ENCODE data around the gene CSNK2A2. TPM values are rescaled to one million over a fixed set of nuclear protein-coding genes. Genes with fewer than 3 reads are reported as not detected.

CSNK2A2 gene
- total and polyA plus RNA-seq, 2 of the 8 experiments (the other 6 are each of a cell fraction or from before 2014, with no cell fraction given) = 37.9 to 128 TPM

- Histone ChIP-seq H4K20me1 (replicated peaks in 1 of 2; ENCODE audit: control insufficient read depth in 1 of 2, insufficient read depth in 2 of 2, low read length in 2 of 2) (no peaks in the 10 kb centered on the region), H3K4me1 (replicated peaks in 1 of 4; ENCODE audit: control insufficient read depth in 3 of 4, insufficient read depth in 4 of 4, low read length in 3 of 4) (peaks cover 0 to 6% (median 0%) of the 10 kb centered on the region in 4 experiments; a peak in 1 of 7 replicates), H3K4ac (replicated peaks; ENCODE audit: insufficient read length, low read depth, low read length) (no peak overlapping the region), H2BK120ac (replicated peaks; ENCODE audit: low read depth, low read length) (no peak overlapping the region), H3K9ac (replicated peaks in 1 of 4; ENCODE audit: extremely low read depth in 1 of 4, low read depth in 3 of 4, low read length in 3 of 4) (no peak overlapping the region), H2BK15ac (ENCODE audit: low read length) (no peak overlapping the region), H3K36me3 (ENCODE audit: control insufficient read depth in 2 of 4, insufficient read depth in 4 of 4, low read length in 3 of 4) (no peaks in the 10 kb centered on the region), H2AFZ (ENCODE audit: low read length) (no peak overlapping the region), H3K14ac (ENCODE audit: insufficient read length) (no peak overlapping the region), H3K23ac (ENCODE audit: insufficient read length) (no peak overlapping the region), H3K79me2 (ENCODE audit: control insufficient read depth in 1 of 2, insufficient read depth in 2 of 2, low read length in 2 of 2) (no peaks in the 10 kb centered on the region), H3K9me3 (ENCODE audit: insufficient read depth in 2 of 2, low read depth in 1 of 2, low read length in 1 of 2) (0 out of 4 replicates have a peak, but pooled peaks cover 0 to 3% of the 10 kb centered on the region in 2 experiments), H3K79me1 (ENCODE audit: low read depth, low read length) (no peaks in the 10 kb centered on the region), H3K4me2 (ENCODE audit: insufficient read depth in 1 of 2, low read depth in 2 of 2, low read length in 2 of 2) (no peak overlapping the region), H4K91ac (replicated peaks; ENCODE audit: insufficient read length, low read length) (no peak overlapping the region), H4K5ac (ENCODE audit: insufficient read length, low read depth, low read length) (no peak overlapping the region), H3K4me3 (ENCODE audit: extremely low read depth in 1 of 4, insufficient read depth in 2 of 4, low read depth in 3 of 4, low read length in 4 of 4) (no peak overlapping the region), H3K27me3 (replicated peaks in 1 of 4; ENCODE audit: control insufficient read depth in 3 of 4, extremely low read depth in 1 of 4, insufficient read depth in 3 of 4, low read length in 3 of 4) (no peaks in the 10 kb centered on the region), H3K56ac (replicated peaks; ENCODE audit: insufficient read length, low read depth, low read length) (no peak overlapping the region), H2BK20ac (ENCODE audit: low read length) (no peak overlapping the region), H2BK12ac (ENCODE audit: low read depth, low read length) (no peak overlapping the region), H4K8ac (ENCODE audit: extremely low read depth, insufficient read depth, low read length) (no peak overlapping the region), H3K27ac (ENCODE audit: low read depth, low read length) (no peak overlapping the region), H2AK5ac (ENCODE audit: low read depth, low read length) (no peak overlapping the region), H3K18ac (ENCODE audit: extremely low read depth, low read length) (no peak overlapping the region), H2BK5ac (ENCODE audit: low read depth, low read length) (no peak overlapping the region), H3K23me2 (ENCODE audit: low read depth, low read length) (no peaks in the 10 kb centered on the region; the same call in 1 of the 2 replicates)
- ChIA-PET CTCF (ENCODE audit: partially characterized antibody) (no interaction called here), POLR2A (ENCODE audit: partially characterized antibody) (interaction anchor here (0.6 kb wide), 1 partner anchor 440 kb away, joined by 4 read pairs; no protein-coding TSS in a partner anchor)
- 59% methylated on average over 3 of the region's 3 CpGs; no CpG with 5 or more reads in 1 of the 2 experiments for WGBS, 2 experiments (ENCODE audit: extremely low coverage in 1 of 2, insufficient coverage in 1 of 2, insufficient read length in 1 of 2, insufficient replicate concordance in 2 of 2, low coverage in 1 of 2, low lambda C conversion rate in 2 of 2, missing lambda C conversion rate in 1 of 2)
- no peak for FAIRE-seq
- DNase-seq (ENCODE audit: low read depth in 1 of 2, low spot score in 2 of 2) = no peak
- TF ChIP-seq CHD2 (IDR thresholded peaks at IDR 0.05; ENCODE audit: low read length) = no peak
- no peak for TF ChIP-seq E2F6 (IDR thresholded peaks at IDR 0.05)
- TF ChIP-seq SUZ12 (IDR thresholded peaks at IDR 0.05; ENCODE audit: low read length) = no peak
- no peak for TF ChIP-seq CBX8 (IDR thresholded peaks at IDR 0.05; ENCODE audit: borderline replicate concordance, low read depth, low read length)
- TF ChIP-seq TBP (IDR thresholded peaks at IDR 0.05; ENCODE audit: low read depth, low read length) = no peak
- TF ChIP-seq EGR1 (IDR thresholded peaks at IDR 0.05; ENCODE audit: borderline replicate concordance, low read depth, low read length) = no peak
- TF ChIP-seq SAP30 (IDR thresholded peaks at IDR 0.05; ENCODE audit: insufficient read depth, insufficient replicate concordance, low read length) = no peak
Measured at GRCh38 chr16:58212824-58213655, 15.1 kb upstream of the CSNK2A2 start.

Measured in H1 (cell line).